Left colon (tissue), 2 donors: ENCODE data around the gene ACSF2. TPM values are rescaled to one million over a fixed set of nuclear protein-coding genes. Genes with fewer than 3 reads are reported as not detected.
"Not testable (repeated sequence)": the region's sequence is repeated elsewhere in the genome, so short reads cannot be mapped to it uniquely, and the experiment has no call there.

Experiments used
- ATAC-seq: fragments of 200-7000 bp; cut with Tn5 transposase; one replicate; pipeline ENCODE4 v1.9.1; 2020; ENCODE audit warnings: mild to moderate bottlenecking, moderate library complexity
- DNase-seq, 2 donors: peaks; one replicate each; pipeline ENCODE4 v3.0.0-alpha.2; 2020
- intact Hi-C, 2 donors: fragments of 100-400 bp; cut with DNase I in 1 of 2; cut with micrococcal nuclease in 1 of 2; formaldehyde crosslinking; loops; one replicate each; pipeline versions ENCODE4 v1.11.2 to v1.14.0; 2022; cut with DNase I, micrococcal nuclease
- total RNA-seq, 2 donors: library from RNA; stranded (reverse); fragmentation: NEBNext Ultra II Directional; extraction: Animal tissue kit (Norgen Biotek cat#: 25700); gene quantifications; one replicate each; pipeline ENCODE4 v1.2.1, GENCODE V29; 2021
- donor health status: DM: no; HTN: no; CAD: no.
- donor health status: DM: yes; HTN: yes; CAD: no.

ACSF2 gene
- total RNA-seq, 2 donors from 2014 or later = 146 to 150 TPM

DNA sequence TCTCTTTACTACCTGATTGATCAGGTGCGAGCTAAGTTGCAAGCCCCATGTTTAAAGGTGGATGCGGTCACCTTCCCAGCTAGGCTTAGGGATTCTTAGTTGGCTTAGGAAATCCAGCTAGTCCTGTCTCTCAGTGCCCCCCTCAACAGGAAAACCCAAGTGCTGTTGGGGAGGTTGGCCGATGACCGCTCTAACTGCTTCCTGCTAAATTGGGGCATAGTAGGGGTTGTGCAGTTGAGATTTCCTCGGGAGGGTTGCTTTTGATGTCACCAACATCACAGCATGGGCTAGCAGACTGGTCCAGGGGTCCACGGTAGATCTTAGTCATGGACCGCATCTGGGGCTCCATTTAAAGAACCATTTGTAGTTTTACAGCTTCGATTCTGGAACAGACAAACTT lies 26.4 kb upstream of the ACSF2 start:
- ATAC-seq, intact Hi-C loops, DNase-seq: not testable (repeated sequence)

DNA sequence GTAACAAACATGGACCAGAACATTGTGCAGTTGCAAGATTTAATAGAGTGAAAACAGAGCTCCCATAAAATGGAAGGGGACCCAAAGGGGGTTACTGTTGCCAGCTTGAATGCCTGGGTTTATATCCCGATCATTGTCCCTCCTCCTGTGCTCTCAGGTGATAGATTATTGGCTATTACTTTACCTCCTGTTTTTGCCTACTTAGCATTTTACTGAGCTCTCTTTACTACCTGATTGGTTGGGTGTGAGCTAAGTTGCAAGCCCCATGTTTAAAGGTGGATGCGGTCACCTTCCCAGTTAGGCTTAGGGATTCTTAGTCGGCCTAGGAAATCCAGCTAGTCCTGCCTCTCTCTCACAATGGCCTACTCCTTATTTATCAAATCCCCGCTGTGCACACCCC lies 20.7 kb upstream of the ACSF2 start:
- intact Hi-C loops, DNase-seq, ATAC-seq: not testable (repeated sequence)

DNA sequence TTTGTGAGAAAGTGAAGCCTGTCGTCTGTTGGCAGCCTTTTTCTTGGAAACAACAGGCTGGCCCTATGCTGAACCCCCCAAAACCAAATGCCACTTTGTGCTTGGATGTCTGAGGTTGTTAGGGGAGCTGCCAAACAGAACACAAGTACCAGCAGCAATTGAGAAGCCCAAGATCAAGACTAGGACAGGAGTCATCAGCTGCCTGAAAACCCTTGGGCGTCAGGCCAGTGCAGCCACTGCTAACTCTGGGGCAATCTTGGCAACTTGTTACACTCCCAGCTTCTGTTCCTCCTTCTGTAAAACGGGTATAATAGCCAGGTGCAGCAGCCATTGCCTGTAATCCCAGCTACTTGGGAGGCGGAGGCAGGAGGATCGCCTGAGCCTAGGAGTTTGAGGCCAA lies 19.4 kb upstream of the ACSF2 start:
- ATAC-seq (no peak), DNase-seq (no peak)
- intact Hi-C loops = no loop called here

DNA sequence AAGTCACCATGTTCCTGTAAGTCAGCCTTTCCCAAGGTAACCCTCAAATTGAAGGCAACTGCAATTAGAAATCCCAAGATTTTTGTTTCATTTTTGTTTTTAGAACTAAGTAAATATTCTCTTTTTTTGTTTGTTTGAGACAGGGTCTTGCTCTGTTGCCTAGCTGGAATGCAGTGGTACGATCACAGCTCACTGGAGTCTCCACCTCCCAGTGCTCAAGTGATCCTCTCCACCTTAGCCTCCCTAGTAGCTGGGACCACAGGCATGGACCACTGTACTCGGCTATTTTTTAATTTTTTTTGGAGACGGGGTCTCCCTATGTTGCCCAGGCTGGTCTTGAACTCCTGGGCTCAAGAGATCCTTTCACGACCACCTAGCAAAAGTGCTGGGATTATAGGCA lies 18.1 kb upstream of the ACSF2 start:
- ATAC-seq = no peak
- DNase-seq = no peak
- intact Hi-C loops = no loop called here

DNA sequence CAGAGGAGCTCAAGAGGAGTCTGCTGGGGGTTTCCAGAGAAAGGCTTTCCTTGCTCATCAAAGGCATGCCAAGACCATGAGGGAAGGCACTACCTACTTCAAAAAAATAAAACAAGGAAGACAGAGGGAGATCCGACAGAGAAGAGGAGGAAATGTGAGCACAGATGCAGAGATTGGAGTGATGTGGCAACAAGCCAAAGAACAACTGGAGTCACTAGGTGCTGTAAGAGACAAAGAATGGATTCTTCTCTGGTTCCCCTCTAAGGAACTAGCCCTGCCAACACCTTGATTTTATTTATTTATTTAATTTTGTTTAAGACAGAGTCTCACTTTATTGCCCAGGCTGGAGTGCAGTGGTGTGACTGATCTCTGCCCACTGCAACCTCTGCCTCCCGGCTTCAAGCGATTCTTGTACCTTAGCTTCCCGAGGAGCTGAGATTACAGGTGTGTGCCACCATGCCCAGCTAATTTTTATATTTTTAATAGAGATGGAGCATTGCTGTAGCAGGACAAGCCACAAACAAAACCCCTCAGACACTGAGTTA lies 13.8 kb upstream of the ACSF2 start:
- DNase-seq = no peak
- intact Hi-C loops = no loop called here
- peak; percentile 91 for ATAC-seq

DNA sequence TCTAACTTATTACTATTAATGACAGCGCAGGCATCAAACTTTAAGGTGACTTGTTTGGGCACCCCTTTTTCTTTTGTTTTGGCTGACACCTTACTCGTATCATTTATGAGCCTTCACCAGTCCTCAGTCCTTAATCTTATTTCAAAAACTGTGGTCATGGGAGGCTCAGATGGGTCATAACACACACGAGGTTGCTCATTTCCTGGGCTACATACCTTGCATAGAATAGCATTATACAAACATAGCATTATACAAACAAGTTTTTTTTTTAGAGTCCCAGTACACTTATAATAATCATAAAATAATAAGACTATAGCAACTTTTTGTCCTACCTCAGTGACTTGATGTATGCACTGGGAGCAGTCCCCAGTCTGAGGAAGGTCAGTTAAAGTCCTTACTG lies 11.2 kb upstream of the ACSF2 start:
- intact Hi-C loops = no loop called here
- ATAC-seq (no peak), DNase-seq (no peak)

DNA sequence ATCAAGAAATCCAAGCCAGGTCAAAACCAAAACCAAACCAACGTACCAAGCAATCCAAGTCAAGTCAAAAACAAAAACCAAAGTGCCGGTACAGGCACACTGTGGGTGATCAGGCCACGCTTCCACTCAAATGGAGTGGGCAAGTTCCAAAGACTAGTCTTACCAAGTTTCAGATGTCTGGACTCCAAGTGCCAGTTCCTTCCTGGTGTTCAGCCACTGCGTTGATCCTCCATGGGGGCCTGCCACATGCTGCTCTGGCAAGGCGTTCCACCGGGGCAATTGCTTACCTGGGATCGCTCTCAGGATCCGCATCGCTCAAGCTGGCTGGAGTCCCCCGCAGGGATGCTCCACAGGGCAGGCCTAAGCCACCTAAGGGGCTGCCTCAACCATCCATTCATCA lies 6.4 kb upstream of the ACSF2 start:
- ATAC-seq, DNase-seq: not testable (repeated sequence)

DNA sequence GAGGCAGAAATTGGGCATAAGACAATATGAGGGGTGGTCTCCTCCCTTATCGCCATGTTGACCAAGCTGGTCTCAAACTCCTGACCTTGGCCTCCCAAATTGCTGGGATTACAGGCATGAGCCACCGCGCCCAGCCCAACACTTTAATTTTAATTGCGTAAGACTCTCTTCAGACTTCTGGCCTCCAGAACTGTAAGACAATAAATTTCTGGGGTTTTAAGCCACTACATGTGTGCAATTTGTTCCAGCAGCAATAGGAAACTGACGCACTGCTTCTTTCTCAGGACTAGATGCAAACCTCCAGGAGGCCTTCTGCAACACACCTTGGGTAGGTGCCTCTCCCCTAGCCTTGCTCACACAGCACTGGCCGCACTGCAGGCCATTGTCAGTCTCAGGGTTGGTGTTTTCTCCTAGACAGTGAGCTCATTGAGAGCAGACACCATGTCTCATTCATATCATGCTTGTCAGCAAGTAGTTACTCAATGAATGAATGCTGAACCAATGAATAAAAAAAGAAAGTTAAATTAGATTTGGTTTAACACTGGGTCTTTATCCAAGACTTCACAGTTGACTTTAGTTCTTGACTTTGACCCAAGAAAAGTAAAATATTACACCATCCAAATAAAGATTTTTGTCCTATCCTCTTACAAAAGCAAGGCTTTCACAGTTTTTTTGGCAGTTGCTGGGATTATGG lies 5.5 kb upstream of the ACSF2 start:
- intact Hi-C loops = no loop called here
- peak; percentile 8 for ATAC-seq

More for the DNA sequence above, 6.4 kb upstream of the ACSF2 start:
- intact Hi-C loops = not testable (repeated sequence)

DNA sequence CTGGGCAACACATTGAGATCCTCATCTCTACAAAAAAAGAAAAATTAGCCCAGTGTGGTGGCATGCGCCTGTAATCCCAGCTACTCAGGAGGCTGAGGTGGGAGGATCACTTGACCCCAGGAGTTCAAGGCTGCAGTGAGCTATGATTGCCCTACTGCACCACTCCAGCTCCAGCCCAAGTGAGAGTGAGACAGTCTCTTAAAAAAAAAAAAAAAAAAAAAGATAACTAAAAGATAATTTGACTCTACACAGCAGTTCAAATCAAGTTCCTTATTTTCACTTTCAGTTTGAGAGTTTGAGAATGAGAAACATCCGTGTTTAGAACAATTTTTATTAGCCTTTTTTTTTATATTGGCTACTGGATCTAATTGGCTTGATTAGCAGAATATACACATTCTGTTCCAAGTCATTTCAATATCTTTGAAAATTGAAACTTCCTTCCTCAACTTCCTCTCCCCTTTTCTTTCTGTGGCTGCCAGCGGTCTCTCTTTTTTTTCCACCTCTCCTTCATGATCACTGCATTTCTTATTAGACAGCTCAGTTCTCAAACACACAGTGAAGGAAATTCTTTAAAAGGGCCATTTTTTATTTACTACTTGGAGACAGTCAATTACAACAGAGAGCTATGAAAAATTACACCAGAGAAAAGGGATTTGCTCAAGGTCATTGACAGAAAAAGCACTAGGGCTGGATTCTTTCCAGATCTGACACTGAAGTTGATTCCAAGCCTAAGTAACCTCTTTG lies 4.5 kb upstream of the ACSF2 start:
- ATAC-seq (peak; percentile 38), DNase-seq (no peak)
- intact Hi-C loops = no loop called here

More for the DNA sequence above, 5.5 kb upstream of the ACSF2 start:
- no peak for DNase-seq

DNA sequence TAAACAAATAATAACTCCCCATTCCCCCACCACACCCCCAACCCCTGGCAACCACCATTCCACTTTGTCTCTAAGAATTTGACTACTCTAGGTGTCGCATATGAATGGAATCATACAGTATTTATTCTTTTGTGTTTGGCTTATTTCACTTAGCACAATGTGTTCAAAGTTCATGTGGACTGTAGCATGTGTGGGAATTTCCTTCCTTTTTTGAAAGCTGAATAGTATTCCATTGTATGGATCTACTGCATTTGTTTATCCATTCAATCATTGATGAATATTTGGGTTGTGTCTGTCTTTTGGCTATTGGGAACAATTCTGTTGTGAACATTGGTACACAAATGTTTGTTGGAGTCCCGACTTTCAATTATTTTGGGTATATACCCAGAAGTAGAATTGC lies 3.3 kb upstream of the ACSF2 start:
- intact Hi-C loops = no loop called here
- no peak for DNase-seq
- no peak for ATAC-seq

DNA sequence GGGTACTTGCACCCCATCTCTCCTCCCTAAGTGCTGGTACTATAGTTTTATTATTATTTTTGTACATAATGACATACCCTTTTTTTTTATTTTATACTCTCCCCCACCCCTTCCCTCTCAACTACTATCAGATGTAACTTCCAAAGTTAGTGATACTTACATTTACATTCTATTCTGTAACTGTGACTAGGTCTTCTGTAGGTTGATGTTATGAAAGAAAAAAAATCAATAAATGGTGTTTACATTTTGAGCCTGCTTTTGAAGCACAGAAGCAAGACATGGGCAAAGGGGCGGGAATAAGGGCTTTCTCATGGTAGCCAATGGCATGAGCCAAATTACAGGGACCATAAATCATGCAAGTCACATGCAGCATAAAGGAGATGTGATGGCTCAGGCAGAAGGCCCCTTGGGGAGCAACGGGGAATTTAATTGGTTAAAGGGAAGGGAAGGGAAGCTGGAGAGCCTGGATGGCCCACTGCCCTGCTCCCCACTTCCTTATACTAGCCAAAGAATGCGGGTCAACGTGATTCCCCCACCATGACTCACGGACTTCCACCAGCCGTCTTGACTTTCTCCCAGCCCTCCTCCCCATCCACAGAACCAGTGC lies 2.4 kb upstream of the ACSF2 start:
- ATAC-seq (no peak), DNase-seq (peak in 1 of 2 donors; percentile 37)
- intact Hi-C loops = no loop called here

DNA sequence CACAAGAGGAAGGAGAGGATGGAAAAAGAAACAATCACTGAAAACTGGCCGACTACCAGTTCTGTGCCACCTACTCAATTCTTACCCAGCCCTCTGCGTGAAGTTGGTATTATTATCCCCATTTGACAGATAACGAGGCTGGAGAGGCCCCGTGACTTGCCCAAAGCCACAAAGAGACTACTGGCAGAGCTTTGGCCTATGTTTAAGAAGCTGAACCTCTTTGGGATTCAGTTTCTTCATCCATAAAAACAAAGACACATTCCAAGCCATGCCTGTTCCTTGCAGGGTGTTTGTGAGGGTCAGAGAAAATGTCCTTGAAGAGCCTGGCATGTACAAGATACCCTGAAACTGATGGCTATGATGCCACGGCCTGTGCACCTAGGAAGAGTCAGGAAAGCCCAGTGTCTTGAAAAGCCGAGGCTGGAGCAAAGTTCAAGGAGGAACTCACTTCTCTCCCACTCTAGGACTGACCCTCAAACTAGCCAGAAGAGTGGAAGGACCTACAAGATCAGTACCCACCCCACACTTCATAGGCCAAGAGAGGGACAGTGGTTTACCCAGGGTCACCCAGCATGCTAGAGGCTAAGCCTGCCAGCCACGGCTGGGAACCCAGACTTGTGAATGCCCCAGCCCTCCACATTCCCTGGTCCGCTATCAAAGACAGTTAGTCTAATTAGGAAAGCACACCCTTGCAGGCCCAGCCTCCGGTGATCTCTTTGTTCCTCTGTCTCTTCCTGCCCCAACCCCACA lies 1.6 kb upstream of the ACSF2 start:
- ATAC-seq (no peak), DNase-seq (no peak)
- intact Hi-C loops = no loop called here

DNA sequence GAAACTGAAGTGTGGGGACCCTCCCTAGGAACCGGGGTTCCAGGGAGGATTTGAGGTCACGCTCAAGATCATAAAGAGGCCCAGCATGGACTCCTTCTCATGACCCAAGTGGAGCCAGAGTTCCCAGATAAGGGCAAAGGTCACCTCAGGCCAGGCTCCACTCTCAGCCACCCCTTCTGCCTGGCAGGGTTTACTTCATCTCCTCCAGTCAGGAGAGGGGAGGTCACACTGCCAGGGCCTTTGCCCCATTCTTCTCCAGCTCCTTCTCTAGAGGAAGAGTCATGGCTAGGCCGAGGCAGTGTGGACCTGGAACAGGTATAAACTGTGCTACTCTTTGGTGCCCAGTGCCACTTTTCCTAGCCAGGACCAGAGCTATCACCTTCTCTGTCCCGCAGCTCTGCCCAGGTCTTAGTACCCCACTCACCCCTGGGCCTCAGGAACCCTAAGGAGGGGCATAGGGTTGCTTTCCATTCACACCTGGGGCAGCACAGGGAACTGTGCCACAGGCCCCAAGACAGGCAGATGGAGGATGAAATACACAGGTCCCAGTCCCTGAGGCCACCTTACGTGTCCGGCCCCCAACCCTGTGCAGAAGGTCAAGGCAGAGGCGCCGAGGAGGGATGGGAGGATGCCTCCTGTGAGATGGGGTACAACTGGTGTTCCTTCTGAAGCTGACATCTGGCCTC lies 879 bp upstream of the ACSF2 start:
- peak in 1 of 2 donors; percentile 53 for DNase-seq
- intact Hi-C loops = no loop called here
- ATAC-seq = no peak

DNA sequence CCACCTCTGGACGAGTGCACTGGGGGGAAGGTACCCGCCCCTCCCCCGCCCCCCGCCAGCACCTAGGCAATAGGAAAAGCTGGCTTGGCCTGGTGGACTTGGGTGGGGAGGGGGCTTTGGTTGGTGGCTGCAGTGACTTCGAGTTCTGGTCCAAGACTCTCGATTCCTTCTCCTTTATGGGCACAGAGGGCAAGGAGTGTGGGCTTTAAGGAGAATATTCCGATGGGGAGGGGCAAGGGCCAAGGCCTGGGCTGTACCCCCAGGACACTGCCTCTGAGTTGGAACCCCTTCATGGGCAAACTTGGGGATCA lies 409 bp downstream of the ACSF2 start:
- ATAC-seq (no peak), DNase-seq (no peak)
- intact Hi-C loops = no loop called here

DNA sequence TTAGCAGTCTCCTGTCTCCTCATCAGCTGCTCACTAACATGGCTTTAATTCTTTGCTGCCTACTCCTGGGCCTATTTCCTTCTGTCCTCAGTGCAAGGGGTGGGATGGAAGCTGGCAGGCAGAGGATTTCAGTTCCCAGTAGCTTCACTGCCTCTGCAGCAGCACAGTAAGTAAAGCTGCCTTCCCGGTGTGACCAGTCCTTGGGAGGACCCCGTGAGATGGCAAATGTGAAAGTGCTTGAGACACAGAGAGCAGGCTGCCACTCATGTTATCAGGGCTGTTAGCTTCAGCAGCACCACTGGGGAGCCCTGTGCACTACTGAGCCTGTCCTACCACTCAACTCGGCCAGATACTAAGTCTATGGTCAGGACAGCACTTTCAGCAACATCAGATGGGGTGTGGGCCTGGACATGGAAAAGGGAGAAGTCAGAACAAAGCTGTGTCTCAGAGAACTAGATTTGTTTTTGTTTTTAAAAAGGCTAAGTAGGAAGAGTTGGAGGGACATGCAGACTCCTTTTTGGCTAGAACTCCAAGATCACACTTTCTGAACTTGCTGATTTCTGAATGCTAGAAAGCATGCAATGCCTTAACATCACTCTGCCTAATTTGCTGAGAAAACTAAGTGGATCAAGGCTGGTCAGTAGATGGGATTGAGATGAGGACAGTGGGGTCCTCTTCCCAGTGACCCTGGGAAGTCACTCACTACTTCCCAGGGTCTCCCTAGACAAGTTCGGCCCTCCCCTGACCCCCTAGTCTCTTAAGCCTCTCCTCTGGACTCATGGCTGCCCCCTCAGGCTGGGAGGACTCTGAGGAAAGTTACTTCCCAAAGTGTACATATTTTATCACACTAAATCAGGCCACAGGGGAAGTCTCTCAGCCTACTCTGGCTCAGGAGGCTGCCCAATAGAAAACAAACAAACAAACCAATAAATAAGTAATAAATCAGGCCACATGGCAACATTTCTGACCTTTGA lies 1.1 kb downstream of the ACSF2 start:
- ATAC-seq (peak; percentile 65), DNase-seq (peak; percentile 52 to 53)
- intact Hi-C loops = no loop called here

DNA sequence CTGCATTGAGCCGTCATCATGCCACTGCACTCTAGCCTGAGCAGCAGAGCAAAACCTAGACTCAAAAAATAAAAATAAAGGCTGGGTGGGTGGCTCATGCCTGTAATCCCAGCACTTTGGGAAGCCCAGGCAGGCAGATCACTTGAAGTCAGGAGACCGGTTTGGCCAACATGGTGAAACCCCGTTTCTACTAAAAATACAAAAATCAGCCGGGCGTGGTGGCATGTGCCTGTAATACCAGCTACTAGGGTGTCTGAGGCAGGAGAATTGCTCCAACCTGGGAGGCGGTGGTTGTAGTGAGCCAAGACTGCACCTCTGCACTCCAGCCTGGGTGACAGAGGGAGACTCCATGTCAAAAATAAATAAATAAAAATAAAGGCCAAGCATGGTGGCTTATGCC lies 2.1 kb downstream of the ACSF2 start:
- intact Hi-C loops, ATAC-seq, DNase-seq: not testable (repeated sequence)

DNA sequence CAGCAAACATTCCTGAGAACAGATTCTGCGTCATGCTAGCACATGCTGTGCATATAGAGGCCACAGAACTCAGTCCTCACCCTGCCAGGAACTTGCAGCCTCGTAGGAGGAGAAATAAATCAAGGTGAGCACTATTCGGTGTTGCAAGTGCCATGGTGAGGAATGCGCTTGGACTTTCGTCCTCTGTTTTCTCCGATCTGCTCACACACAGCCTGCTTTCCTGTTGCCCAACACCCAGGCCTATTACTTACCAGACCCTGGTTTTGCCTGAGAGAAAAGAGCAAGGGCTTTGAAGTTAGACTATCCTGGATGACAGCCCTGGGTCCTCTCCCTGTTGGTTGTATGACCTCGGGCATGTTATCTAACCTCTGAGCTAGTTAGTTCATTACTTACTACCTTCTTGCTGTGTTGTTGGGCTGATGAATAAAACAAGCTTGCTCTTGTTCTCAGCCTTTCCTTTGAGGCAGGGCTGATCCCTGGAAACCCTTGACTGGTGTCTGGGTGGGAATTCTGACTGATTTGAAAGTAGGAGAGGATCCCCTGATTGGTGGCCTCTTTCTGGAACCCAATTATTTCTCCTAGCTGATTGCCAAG lies 2.9 kb downstream of the ACSF2 start:
- DNase-seq = no peak
- intact Hi-C loops = no loop called here
- ATAC-seq = peak; percentile 19
